Heart left ventricle (tissue), 13 donors: ENCODE results near the gene XXYLT1.

ENCODE experiments used
- CTCF ChIP-seq, 12 donors: fragments of 200-600 bp; sonication (generic) in 4 of 12; IDR thresholded peaks; one replicate each; pipeline versions ENCODE4 v1.5.0 to v1.8.0; 2018 to 2022; ENCODE audit warnings: antibody characterized with exemption in 12 of 12, mild to moderate bottlenecking in 5 of 12
- POLR2A ChIP-seq, 2 donors: fragments of 450-650 bp; IDR thresholded peaks; one replicate each; pipeline ENCODE4 v1.6.1; 2017; ENCODE audit warnings: antibody characterized with exemption in 2 of 2, mild to moderate bottlenecking in 2 of 2, moderate library complexity in 2 of 2
- donor health status: ischemic (EF 13 %, LVEDD 7.1; RV severe dilation, severe dysfunction).
- donor health status: DM: no; HTN: yes; CAD: no.
- donor health status: DM: no; HTN: no; CAD: no.
- donor health status: ischemic (EF 25% LVEDD 6.9; RV normal size, moderate dysfunction).
- donor health status: ischemic (EF 25% LVEDD 5.7; RV mildly dilated, moderate dysfunction).
- donor health status: ischemic (EF 35%, LVEDD 5.7; RV mildly dilated, moderate dysfunction).
- donor health status: nonischemic (EF 11% LVEDD 7.7; RV severe dilation, severe dysfunction).
- donor health status: DM: yes; HTN: yes; CAD: no.
- donor health status: PGD.
- donor health status: ischemic (EF 29% LVEDD 5.4; RV normal size, mild dysfunction).
- donor health status: nonischemic (EF 23%, LVEDD 6.1; RV moderate dilation, normal function).

- TF ChIP-seq CTCF (IDR thresholded peaks at IDR 0.05) (no peak), POLR2A (IDR thresholded peaks at IDR 0.05) (no peak)
These were observed 67.4 kb downstream of the XXYLT1 start for GRCh38 chr3:195203606-195204005.
